Tongue (tissue), 2 donors: ENCODE measurements around the gene CHRM3. TPM values are rescaled to one million over a fixed set of nuclear protein-coding genes. Genes with fewer than 3 reads are reported as not detected.
"Not testable (repeated sequence)": the region's sequence is repeated elsewhere in the genome, so short reads cannot be mapped to it uniquely, and the experiment has no call there.

Experiments used
- DNase-seq: peaks from one replicate; pipeline ENCODE4 v3.0.0-alpha.2; 2015
- total RNA-seq: library from RNA; depleted of rRNA; stranded (reverse); fragments of >200 nt; gene quantifications from one replicate; pipeline ENCODE4 v1.2.3, GENCODE V29; 2014

Gene CHRM3
- 6.1 TPM for total RNA-seq

- DNase-seq, result peak; percentile 78
Observed at GRCh38 chr1:239386453-239387303, at the start of gene CHRM3. Gene CHRM3 (plus strand): TSS chr1:239386568. CDS start chr1:239907452, 520,884 bp downstream.

GRCh38 chr1:239337799-239338430 is 48.5 kb upstream of the CHRM3 start:
- DNase-seq, result no peak

DNA sequence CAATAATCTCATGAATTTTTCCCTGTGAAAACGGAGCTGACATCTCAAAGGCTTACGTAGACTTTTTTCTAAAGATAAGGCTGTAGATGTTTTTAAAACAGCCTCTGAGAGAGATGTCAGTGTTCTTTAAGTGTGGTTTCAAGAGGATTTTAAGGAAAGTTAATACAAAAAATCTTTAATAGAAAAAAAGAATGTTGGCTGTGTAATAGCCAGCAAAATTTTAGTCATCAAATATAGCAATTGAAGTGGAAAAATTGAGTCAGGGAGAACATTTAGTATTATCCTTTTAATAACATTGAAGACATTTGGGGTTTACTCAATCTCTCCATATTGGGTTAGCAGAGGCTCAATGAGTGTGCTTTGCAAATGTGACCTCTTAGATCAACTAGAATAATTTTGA is 38.6 kb upstream of the CHRM3 start:
- no peak for DNase-seq

- no peak for DNase-seq
Observed at GRCh38 chr1:239348635-239349353, 37.6 kb upstream of the CHRM3 start.

DNA sequence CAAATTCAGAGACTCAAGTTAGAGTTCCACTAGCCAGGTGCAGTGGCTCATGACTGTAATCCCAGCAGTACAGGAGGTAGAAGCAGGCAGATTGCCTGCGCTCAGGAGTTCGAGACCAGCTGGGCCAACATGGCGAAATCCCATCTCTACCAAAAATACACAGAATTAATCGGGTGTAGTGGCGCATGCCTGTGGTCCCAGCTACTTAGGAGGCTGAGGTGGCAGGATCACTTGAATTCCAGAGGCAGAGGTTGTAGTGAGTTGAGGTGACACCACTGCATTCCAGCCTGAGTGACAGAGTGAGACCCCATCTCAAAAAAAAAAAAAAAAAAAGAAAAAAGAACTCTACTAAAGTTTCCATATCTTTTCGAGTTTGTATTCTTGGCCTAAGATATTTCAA is 36.7 kb upstream of the CHRM3 start:
- DNase-seq, result no peak

DNA sequence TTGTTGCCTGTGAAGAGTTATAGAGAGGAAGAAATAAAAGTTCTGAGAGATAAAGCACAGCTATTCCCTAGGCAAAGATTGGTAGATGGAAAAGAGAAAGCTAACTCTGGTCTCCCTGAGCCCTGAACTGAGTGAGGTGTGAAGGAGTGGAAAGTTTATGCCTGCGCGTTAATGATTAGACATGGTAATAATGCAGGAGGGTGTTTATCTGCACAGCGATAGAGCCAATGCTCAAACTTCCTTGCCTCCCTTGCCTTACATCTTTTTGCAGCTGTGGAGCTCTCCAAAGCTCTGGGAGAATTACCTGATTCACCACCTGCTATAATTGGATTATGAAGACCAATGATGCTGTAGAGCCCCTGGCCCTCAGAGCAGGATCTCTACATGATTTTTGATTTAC is 32.8 kb upstream of the CHRM3 start:
- no peak for DNase-seq

DNA sequence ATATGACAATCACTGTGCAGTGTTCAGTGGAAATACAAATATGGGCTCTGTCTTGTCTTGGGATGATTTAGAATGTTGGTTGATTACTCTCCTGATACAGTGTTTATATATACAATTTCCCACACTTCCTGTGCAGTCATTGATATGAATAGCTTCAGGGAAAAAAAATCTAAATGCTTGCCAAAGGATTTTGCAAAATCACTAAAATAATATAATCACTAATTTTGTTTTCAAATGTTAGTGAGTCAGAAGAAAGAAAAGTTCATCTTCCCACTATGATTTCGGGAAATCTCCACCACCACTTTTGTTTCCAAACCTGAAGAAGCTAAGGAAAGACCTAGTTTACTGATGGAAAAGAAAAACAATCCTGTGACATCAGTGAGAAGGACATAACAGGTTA is 32.1 kb upstream of the CHRM3 start:
- DNase-seq, result no peak

DNA sequence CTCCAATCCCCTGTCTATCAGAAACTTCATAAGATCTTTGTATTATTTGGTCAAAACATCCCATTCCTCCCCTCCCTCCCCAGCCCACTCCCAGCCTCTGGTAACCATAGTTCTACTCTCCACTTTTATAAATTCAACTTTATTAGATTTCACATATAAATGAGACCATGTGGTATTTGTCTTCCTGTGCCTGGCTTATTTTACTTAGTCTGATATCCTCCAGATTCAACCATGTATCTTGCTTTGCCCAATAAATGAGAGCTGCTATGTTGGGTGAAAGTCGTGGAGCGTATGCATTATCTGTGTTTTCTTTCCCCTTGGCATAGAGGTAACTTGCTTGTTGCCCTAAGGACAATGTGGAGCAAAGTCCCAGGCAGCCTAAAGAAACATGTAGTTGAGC is 28.5 kb upstream of the CHRM3 start:
- no peak for DNase-seq

- peak; percentile 2 for DNase-seq
Observed at GRCh38 chr1:239361403-239361802, 25.0 kb upstream of the CHRM3 start.

DNA sequence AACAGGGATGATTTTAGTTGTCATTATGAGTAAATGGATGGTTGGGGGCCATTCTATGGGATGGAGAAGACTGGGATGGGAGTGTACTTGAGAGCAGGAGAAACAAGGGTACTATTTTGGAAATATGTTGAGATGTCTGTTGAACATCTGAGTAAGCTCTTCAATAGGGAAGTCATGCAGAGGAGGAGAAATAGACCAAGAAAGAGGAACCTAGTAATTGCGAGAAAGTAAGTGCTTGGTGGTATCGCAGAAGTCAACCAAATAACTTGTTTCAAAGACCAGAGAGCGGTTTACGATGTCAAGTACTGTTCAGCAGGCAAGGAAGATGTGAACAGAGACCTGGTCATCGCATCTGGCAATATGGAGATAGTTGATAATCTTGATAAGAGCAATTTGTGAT is 22.4 kb upstream of the CHRM3 start:
- DNase-seq, result no peak

DNA sequence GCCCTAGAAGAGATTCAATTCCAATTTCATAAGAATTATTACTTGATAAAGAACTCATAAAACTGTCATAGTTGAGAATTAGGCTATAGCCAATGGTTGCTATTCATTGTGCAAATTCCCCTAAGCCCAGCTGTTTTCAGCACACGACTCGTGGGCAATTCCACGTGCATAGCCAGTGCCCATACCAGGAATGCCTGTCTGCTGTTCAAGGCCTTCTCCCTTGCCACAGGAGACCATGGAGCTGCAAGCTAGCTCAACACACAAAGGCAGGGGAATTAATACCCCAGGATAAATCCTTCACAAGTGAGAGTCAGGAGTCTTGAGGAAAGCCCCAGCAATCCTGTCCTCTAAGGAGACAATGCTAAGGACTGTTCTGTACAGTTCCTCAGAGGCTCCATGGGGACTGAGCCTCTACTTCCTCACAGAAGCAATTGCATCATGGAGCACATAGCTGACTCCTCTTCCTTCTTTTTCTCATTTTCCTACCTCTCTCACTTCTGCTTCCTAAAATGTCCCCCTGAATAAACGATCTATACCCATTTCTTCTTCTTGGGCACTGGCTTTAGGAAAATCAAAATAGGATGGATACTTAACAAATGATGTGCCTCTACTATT is 19.1 kb upstream of the CHRM3 start:
- DNase-seq, result no peak

DNA sequence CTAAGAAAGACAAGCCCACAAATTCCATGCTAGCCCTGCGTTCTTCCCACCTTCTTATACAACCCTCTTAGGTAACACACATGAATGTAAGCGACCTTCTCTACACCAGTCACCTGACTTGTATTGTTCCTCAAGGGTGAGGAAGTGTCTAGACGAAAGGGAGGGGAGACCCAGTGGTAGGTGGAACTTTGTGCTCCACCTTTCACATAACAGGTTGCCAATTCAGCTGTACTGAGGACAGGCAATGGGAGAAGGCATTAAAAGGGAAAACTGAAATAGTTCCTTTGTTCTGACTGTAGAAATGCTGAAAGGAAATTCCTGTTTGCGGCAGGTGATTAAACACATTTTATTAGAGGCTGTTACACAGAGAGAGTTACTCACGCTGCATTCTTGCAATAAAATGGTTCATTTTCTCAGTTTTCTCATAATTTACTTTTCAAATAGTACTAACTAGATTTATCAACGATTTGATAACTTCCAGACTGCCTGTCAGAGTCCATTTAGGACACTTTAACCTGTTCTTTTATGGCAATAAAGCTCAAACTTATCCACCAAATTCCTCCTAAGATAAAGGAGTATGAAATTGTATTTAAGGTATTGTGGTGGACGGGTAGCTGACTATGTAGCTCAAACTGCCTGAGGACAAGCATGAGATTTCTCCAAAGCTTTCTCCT is 17.8 kb upstream of the CHRM3 start:
- DNase-seq, result no peak

- not testable (repeated sequence) for DNase-seq
Observed at GRCh38 chr1:239370869-239371268, 15.5 kb upstream of the CHRM3 start.

DNA sequence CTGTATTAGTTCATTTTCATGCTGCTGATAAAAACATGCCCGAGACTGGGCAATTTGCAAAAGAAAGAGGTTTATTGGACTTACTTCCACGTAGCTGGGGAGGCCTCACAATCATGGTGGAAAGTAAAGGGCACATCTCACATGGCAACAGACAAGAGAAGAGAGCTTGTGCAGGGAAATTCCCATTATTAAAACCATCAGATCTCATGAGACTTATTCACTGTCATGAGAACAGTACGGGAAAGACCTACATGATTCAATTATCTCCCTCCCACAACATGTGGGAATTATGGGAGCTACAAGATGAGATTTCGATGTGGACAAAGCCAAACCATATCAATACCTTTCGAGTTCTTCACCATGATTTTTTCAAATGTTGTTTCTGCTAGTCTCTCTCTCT is 3.7 kb upstream of the CHRM3 start:
- DNase-seq, result no peak

DNA sequence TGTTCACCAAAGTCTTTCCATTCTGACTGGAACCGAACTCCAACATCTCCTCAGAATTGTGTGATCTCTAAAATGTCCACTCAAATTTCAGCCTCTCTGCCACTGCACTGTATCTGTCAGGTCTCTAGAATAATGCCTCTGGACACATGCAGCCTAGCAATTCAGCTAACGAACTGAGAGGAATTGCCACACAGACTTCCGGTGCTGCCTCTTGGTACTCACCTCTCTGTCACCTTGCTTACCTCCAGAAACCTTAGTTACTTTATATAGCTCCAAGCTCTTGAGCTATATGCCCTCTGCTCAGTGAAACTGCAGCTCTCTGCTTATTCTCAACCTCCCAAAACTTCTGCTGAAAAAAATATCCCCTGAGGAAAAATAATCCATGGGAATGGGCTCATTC is 2.7 kb upstream of the CHRM3 start:
- no peak for DNase-seq

DNA sequence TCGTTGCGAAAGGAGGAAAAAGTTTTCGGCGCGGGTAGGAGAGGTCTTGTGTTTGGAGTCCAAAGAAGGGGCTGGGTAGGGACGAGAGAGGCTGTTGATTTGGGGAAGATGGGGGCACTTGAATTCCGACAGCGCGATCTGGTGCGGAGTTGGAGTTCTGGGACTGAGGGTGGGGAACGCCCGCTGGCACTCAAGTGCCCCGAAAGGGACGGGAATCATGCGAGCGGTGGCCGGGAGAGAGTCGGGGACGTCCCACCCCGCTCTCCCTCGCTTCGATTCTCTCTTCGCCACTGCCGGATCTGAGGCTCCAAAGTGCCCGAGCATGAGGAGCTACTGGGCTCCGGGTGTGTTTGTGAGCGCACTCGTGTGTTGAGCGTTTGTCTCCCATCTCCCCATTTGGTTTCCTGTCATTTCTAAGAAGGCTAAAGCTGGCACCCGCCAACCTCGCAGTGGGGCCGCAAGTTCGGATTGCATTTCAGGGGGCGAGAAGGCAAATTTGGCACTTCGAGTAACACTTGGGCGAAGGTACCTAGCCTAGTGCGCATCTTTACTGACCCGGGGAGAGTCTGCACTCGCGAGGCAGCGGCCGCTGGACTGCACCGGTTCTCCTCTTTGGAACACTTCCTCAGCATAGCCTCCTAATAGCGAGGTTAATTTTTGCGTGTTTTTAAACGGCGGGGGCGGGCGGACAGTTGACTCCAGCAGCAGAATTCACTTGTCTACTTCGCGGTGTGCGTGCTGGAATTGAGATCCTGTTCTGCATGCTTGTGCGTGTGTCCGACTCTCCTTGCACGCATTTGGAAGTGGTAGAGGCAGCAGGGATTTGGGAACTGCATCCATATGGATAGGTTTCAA is 1.2 kb downstream of the CHRM3 start:
- peak; percentile 45 for DNase-seq

DNA sequence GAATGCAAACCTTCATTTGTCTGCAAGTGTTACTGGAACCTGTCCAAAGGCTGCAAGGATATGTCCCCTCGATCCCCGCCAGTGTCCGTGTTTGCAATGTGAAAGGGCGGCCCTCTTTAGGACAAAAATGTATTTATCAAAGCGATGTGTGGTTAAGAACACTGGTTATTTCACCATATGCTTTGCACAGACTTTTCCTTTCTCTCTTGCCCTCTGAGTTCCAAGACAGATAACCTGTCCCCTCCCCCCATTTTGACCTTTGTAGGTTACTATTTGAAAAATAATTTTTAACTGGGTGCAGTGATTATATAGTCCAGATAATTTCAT is 1.8 kb downstream of the CHRM3 start:
- DNase-seq, result no peak

DNA sequence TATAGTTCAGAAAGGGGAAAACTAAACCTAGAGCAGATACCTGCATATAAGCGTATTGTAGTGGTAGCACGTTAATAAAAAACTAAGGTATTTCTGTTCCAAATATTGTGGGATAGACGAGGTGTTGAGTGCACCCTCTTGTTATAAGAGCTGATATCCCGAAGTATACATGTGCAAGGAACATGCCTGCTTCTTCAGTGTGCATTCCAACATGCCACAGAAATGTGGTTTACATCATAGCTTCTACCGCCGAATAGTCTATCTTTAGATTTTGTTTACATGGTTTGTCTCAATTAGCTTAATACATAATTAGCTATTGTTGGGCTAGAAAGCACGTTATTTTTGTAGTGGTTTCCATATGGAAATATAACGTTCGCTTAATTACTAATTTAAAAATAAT is 2.2 kb downstream of the CHRM3 start:
- no peak for DNase-seq

GRCh38 chr1:239389703-239390102 is 3.3 kb downstream of the CHRM3 start:
- peak; percentile 39 for DNase-seq

- DNase-seq, result no peak
Observed at GRCh38 chr1:239392271-239392670, 5.9 kb downstream of the CHRM3 start.

- no peak for DNase-seq
Observed at GRCh38 chr1:239394107-239394506, 7.7 kb downstream of the CHRM3 start.
